ENCODE measurements around the gene SNRNP48. TPM values are rescaled to one million over a fixed set of nuclear protein-coding genes. Genes with fewer than 3 reads are reported as not detected.

The SNRNP48 gene
- total RNA-seq, 1 donor from 2014 or later = 9.6 TPM

DNA sequence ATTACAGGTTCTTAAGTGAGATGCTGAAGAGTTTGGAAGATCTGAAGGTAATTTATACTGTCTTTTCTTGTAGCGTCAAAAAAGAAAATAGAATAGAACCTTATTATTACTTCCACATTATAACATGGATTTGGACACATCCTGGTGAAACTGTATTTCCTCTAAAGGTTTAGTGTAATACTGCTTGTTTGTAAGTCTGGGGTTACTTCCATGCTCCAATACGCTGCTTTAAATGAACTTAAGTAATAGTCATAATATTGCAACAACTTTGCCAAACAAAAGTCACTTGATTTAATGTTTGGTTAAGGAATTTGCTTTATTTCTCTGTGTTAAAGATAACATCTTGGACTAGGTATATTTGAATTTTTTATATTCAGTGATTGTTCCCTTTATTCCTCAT is 11.5 kb upstream of the SNRNP48 start:
- Histone ChIP-seq H3K4me1 (no peaks in the 10 kb centered on the region), H3K9me3 (no peaks in the 10 kb centered on the region), H3K4me3 (no peak overlapping the region), H3K27ac (no peak overlapping the region), H3K27me3 (no peaks in the 10 kb centered on the region), H3K36me3 (peaks cover 0 to 24% of the 10 kb centered on the region in 2 donors)
- TF ChIP-seq POLR2AphosphoS5 (IDR thresholded peaks at IDR 0.05; ENCODE audit: insufficient read depth in 1 of 2, low read depth in 1 of 2) = no peak
- no peak for TF ChIP-seq POLR2A (IDR thresholded peaks at IDR 0.05)
- TF ChIP-seq, protein P1, sequence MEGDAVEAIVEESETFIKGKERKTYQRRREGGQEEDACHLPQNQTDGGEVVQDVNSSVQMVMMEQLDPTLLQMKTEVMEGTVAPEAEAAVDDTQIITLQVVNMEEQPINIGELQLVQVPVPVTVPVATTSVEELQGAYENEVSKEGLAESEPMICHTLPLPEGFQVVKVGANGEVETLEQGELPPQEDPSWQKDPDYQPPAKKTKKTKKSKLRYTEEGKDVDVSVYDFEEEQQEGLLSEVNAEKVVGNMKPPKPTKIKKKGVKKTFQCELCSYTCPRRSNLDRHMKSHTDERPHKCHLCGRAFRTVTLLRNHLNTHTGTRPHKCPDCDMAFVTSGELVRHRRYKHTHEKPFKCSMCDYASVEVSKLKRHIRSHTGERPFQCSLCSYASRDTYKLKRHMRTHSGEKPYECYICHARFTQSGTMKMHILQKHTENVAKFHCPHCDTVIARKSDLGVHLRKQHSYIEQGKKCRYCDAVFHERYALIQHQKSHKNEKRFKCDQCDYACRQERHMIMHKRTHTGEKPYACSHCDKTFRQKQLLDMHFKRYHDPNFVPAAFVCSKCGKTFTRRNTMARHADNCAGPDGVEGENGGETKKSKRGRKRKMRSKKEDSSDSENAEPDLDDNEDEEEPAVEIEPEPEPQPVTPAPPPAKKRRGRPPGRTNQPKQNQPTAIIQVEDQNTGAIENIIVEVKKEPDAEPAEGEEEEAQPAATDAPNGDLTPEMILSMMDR (IDR thresholded peaks at IDR 0.05) = no peak
- intact Hi-C loops (cut with DNase I) = no loop called here
- no peak for DNase-seq (ENCODE audit: extremely low spot score in 2 of 2)

DNA sequence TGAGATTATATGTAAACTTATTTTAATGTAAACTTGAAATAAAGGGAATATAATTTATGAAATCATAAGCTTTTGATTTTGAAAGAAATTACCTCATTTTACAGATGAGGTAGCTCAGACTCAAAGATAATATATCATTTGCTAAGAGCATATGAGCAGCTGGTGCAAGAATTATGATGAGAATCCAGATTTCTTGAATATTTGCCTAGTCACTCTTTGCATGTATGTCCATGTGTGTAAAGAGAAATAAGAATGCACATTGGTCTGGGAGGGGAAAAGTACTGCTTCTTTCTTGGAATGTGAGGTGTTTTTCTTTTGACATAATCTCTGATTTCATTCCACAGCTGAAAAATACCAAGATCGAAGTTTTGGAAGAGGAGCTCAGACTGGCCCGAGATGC is 11.1 kb upstream of the SNRNP48 start:
- H3K27ac ChIP-seq = no peak overlapping the region
- TF ChIP-seq POLR2AphosphoS5 (IDR thresholded peaks at IDR 0.05; ENCODE audit: insufficient read depth in 1 of 2, low read depth in 1 of 2) (no peak), POLR2A (IDR thresholded peaks at IDR 0.05) (no peak)
- TF ChIP-seq, protein P1 (IDR thresholded peaks at IDR 0.05) = no peak
- H3K27me3 ChIP-seq = no peaks in the 10 kb centered on the region
- no peaks in the 10 kb centered on the region for H3K4me1 ChIP-seq
- H3K4me3 ChIP-seq = no peak overlapping the region
- intact Hi-C loops (cut with DNase I) = no loop called here
- no peak for DNase-seq (ENCODE audit: extremely low spot score in 2 of 2)
- peaks cover 0 to 27% of the 10 kb centered on the region in 2 donors for H3K36me3 ChIP-seq
- H3K9me3 ChIP-seq = no peaks in the 10 kb centered on the region

DNA sequence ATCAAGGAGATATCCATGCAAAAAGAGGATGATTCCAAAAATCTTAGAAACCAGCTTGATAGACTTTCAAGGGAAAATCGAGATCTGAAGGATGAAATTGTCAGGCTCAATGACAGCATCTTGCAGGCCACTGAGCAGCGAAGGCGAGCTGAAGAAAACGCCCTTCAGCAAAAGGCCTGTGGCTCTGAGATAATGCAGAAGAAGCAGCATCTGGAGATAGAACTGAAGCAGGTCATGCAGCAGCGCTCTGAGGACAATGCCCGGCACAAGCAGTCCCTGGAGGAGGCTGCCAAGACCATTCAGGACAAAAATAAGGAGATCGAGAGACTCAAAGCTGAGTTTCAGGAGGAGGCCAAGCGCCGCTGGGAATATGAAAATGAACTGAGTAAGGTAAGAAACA is 10.1 kb upstream of the SNRNP48 start:
- Histone ChIP-seq H3K4me3 (no peak overlapping the region), H3K27me3 (no peaks in the 10 kb centered on the region), H3K4me1 (no peaks in the 10 kb centered on the region), H3K9me3 (no peaks in the 10 kb centered on the region), H3K27ac (no peak overlapping the region), H3K36me3 (peaks cover 0 to 29% of the 10 kb centered on the region in 2 donors)
- TF ChIP-seq POLR2AphosphoS5 (IDR thresholded peaks at IDR 0.05; ENCODE audit: insufficient read depth in 1 of 2, low read depth in 1 of 2) (no peak), POLR2A (IDR thresholded peaks at IDR 0.05) (no peak)
- TF ChIP-seq, protein P1 (IDR thresholded peaks at IDR 0.05) = no peak
- DNase-seq (ENCODE audit: extremely low spot score in 2 of 2) = no peak
- intact Hi-C loops (cut with DNase I) = no loop called here

DNA sequence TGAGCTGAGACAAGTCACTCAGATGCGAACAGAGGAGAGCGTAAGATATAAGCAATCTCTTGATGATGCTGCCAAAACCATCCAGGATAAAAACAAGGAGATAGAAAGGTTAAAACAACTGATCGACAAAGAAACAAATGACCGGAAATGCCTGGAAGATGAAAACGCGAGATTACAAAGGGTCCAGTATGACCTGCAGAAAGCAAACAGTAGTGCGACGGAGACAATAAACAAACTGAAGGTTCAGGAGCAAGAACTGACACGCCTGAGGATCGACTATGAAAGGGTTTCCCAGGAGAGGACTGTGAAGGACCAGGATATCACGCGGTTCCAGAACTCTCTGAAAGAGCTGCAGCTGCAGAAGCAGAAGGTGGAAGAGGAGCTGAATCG is 9.5 kb upstream of the SNRNP48 start:
- H3K9me3 ChIP-seq = no peaks in the 10 kb centered on the region
- intact Hi-C loops (cut with DNase I) = no loop called here
- no peaks in the 10 kb centered on the region for H3K4me1 ChIP-seq
- no peak overlapping the region for H3K4me3 ChIP-seq
- TF ChIP-seq POLR2AphosphoS5 (IDR thresholded peaks at IDR 0.05; ENCODE audit: insufficient read depth in 1 of 2, low read depth in 1 of 2) = no peak
- no peak for TF ChIP-seq POLR2A (IDR thresholded peaks at IDR 0.05)
- TF ChIP-seq, protein P1 (IDR thresholded peaks at IDR 0.05) = no peak
- H3K36me3 ChIP-seq = peaks cover 0 to 29% of the 10 kb centered on the region in 2 donors
- H3K27ac ChIP-seq = no peak overlapping the region
- DNase-seq (ENCODE audit: extremely low spot score in 2 of 2) = no peak
- H3K27me3 ChIP-seq = no peaks in the 10 kb centered on the region

DNA sequence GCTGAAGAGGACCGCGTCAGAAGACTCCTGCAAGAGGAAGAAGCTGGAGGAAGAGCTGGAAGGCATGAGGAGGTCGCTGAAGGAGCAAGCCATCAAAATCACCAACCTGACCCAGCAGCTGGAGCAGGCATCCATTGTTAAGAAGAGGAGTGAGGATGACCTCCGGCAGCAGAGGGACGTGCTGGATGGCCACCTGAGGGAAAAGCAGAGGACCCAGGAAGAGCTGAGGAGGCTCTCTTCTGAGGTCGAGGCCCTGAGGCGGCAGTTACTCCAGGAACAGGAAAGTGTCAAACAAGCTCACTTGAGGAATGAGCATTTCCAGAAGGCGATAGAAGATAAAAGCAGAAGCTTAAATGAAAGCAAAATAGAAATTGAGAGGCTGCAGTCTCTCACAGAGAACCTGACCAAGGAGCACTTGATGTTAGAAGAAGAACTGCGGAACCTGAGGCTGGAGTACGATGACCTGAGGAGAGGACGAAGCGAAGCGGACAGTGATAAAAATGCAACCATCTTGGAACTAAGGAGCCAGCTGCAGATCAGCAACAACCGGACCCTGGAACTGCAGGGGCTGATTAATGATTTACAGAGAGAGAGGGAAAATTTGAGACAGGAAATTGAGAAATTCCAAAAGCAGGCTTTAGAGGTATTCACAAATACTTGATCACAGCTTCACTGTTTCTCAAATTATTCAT is 8.9 kb upstream of the SNRNP48 start:
- no peaks in the 10 kb centered on the region for H3K27me3 ChIP-seq
- no peak for DNase-seq (ENCODE audit: extremely low spot score in 2 of 2)
- H3K36me3 ChIP-seq = peaks cover 0 to 29% of the 10 kb centered on the region in 2 donors
- intact Hi-C loops (cut with DNase I) = no loop called here
- H3K4me3 ChIP-seq = no peak overlapping the region
- H3K9me3 ChIP-seq = no peaks in the 10 kb centered on the region
- no peak overlapping the region for H3K27ac ChIP-seq
- TF ChIP-seq POLR2AphosphoS5 (IDR thresholded peaks at IDR 0.05; ENCODE audit: insufficient read depth in 1 of 2, low read depth in 1 of 2) (peak in 1 of 2 donors; percentile 31), POLR2A (IDR thresholded peaks at IDR 0.05) (no peak)
- TF ChIP-seq, protein P1 (IDR thresholded peaks at IDR 0.05) = no peak
- H3K4me1 ChIP-seq = no peaks in the 10 kb centered on the region

Data from vagina (tissue), 2 donors.